GM23338 (cell line): ENCODE data around the gene CCL13. TPM values are rescaled to one million over a fixed set of nuclear protein-coding genes. Genes with fewer than 3 reads are reported as not detected.

Experiments
- ATAC-seq: fragments of 200-7000 bp; cut with Tn5 transposase; 3 replicates; pipeline ENCODE4 v1.9.1; 2020
- DNase-seq: peaks from one replicate; pipeline ENCODE4 v3.0.0-alpha.2; 2015; ENCODE audit warnings: low spot score
- H2AFZ ChIP-seq: fragments of 200-600 bp; sonication (generic); 2 replicates; pipeline ENCODE4 v1.8.0; 2016; ENCODE audit warnings: antibody characterized with exemption, mild to moderate bottlenecking, moderate library complexity
- H3F3A ChIP-seq: fragments of 200-600 bp; sonication (generic); replicated peaks from 2 replicates; pipeline ENCODE4 v1.8.0; 2017; ENCODE audit warnings: antibody characterized with exemption, mixed run types, low read depth
- H3K27ac ChIP-seq: fragments of 200-600 bp; sonication (generic); 2 replicates; pipeline ENCODE4 v1.6.1; 2016; ENCODE audit warnings: low read depth
- H3K27me3 ChIP-seq: fragments of 200-600 bp; sonication (generic); 2 replicates; pipeline ENCODE4 v1.8.0; 2016; ENCODE audit warnings: mild to moderate bottlenecking, mixed run types, moderate library complexity; ENCODE audit not compliant: insufficient read depth
- H3K36me3 ChIP-seq: fragments of 200-600 bp; sonication (generic); 2 replicates; pipeline ENCODE4 v1.8.0; 2016; ENCODE audit warnings: mild to moderate bottlenecking; ENCODE audit not compliant: insufficient read depth
- H3K4me1 ChIP-seq: fragments of 200-600 bp; sonication (generic); 2 replicates; pipeline ENCODE4 v1.8.0; 2016; ENCODE audit warnings: mild to moderate bottlenecking, moderate library complexity; ENCODE audit not compliant: insufficient read depth
- H3K4me2 ChIP-seq: fragments of 200-600 bp; sonication (generic); 2 replicates; pipeline ENCODE4 v1.7.1; 2017; ENCODE audit warnings: mixed run types
- H3K4me3 ChIP-seq: fragments of 200-600 bp; sonication (generic); 2 replicates; pipeline ENCODE4 v1.6.1; 2016; ENCODE audit warnings: mixed run types
- H3K79me2 ChIP-seq: fragments of 200-600 bp; sonication (generic); replicated peaks from 2 replicates; pipeline ENCODE4 v1.8.0; 2017; ENCODE audit warnings: mild to moderate bottlenecking; ENCODE audit not compliant: insufficient read depth
- H3K9me2 ChIP-seq: fragments of 200-600 bp; sonication (generic); 2 replicates; pipeline ENCODE4 v1.8.0; 2017; ENCODE audit not compliant: insufficient read depth
- H4K20me1 ChIP-seq: fragments of 200-600 bp; sonication (generic); replicated peaks from 2 replicates; pipeline ENCODE4 v1.8.0; 2017; ENCODE audit warnings: mild to moderate bottlenecking; ENCODE audit not compliant: insufficient read depth
- H3K27ac Mint-ChIP-seq: 2 replicates; pipeline ENCODE4 v1.8.0; 2020; ENCODE audit warnings: inconsistent platforms, mild to moderate bottlenecking, moderate library complexity, mixed read lengths
- H3K27me3 Mint-ChIP-seq: 3 replicates; pipeline ENCODE4 v1.8.0; 2022; ENCODE audit warnings: low read depth, mild to moderate bottlenecking, moderate library complexity, mixed read lengths, inconsistent platforms; ENCODE audit not compliant: insufficient read depth, poor library complexity
- H3K36me3 Mint-ChIP-seq: 3 replicates; pipeline ENCODE4 v1.8.0; 2021; ENCODE audit warnings: low read depth, mild to moderate bottlenecking, inconsistent platforms, moderate library complexity, mixed read lengths
- H3K4me1 Mint-ChIP-seq: 3 replicates; pipeline ENCODE4 v1.8.0; 2020; ENCODE audit warnings: mild to moderate bottlenecking, inconsistent platforms, mixed read lengths
- H3K4me3 Mint-ChIP-seq: 3 replicates; pipeline ENCODE4 v1.8.0; 2021; ENCODE audit warnings: moderate library complexity, mild to moderate bottlenecking, inconsistent platforms, mixed read lengths
- H3K9me3 Mint-ChIP-seq: 3 replicates; pipeline ENCODE4 v1.8.0; 2020; ENCODE audit warnings: moderate library complexity, mild to moderate bottlenecking, inconsistent platforms, mixed read lengths
- CREB1 ChIP-seq: fragments of 250-450 bp; sonication (Bioruptor Pico); IDR thresholded peaks from 2 replicates; pipeline ENCODE4 v1.5.0; 2020; ENCODE audit warnings: low read depth, mild to moderate bottlenecking, moderate library complexity
- CTCF ChIP-seq, 2 experiments: fragments of 200-600 bp in 1 of 2; sonication (generic) in 1 of 2; conservative IDR thresholded peaks; 2 replicates each; pipeline versions ENCODE4 v1.5.1 to v1.6.1; 2016 to 2017; ENCODE audit warnings: antibody characterized with exemption in 2 of 2, low read depth in 2 of 2, mild to moderate bottlenecking in 2 of 2, moderate library complexity in 1 of 2
- ETS1 ChIP-seq: IDR thresholded peaks from 2 replicates; pipeline ENCODE4 v1.6.1; 2016; ENCODE audit warnings: antibody characterized with exemption
- EZH2 ChIP-seq: fragments of 200-600 bp; sonication (generic); IDR thresholded peaks from one replicate; pipeline ENCODE4 v1.8.0; 2017; ENCODE audit warnings: antibody characterized with exemption, mild to moderate bottlenecking, low read depth; ENCODE audit not compliant: unreplicated experiment
- EZH2phosphoT487 ChIP-seq: fragments of 200-600 bp; sonication (generic); IDR thresholded peaks from one replicate; pipeline ENCODE4 v1.8.1; 2018; ENCODE audit warnings: antibody characterized with exemption; ENCODE audit not compliant: unreplicated experiment
- JUNB ChIP-seq: IDR thresholded peaks from one replicate; pipeline ENCODE4 v1.6.1; 2016; ENCODE audit warnings: antibody characterized with exemption; ENCODE audit not compliant: unreplicated experiment
- NANOG ChIP-seq: IDR thresholded peaks from 2 replicates; pipeline ENCODE4 v1.6.1; 2016; ENCODE audit warnings: antibody characterized with exemption, borderline replicate concordance
- POLR2AphosphoS5 ChIP-seq: IDR thresholded peaks from 2 replicates; pipeline ENCODE4 v1.6.1; 2016; ENCODE audit warnings: antibody characterized with exemption, low read depth
- STAT1 ChIP-seq: IDR thresholded peaks from one replicate; pipeline ENCODE4 v1.6.1; 2016; ENCODE audit warnings: antibody characterized with exemption; ENCODE audit not compliant: unreplicated experiment
- ZNF114 ChIP-seq: fragments of 250-450 bp; sonication (Bioruptor Pico); IDR thresholded peaks from 2 replicates; pipeline ENCODE4 v1.5.0; 2020; ENCODE audit warnings: mild to moderate bottlenecking, moderate library complexity
- ZNF331 ChIP-seq: fragments of 250-450 bp; sonication (Bioruptor Pico); IDR thresholded peaks from 2 replicates; pipeline ENCODE4 v1.5.0; 2020; ENCODE audit warnings: low read depth, mild to moderate bottlenecking, moderate library complexity
- polyA plus RNA-seq: library from polyadenylated mRNA; unstranded; fragments of >200 nt; fragmentation: Nextera tagmentation; extraction: Ambion mirVana; gene quantifications from 2 replicates; pipeline ENCODE4 v1.2.1, GENCODE V29; 2016
- total RNA-seq: library from RNA; depleted of rRNA; stranded (reverse); fragments of >200 nt; shearing (Covaris generic); gene quantifications from 2 replicates; pipeline ENCODE4 v1.2.3, GENCODE V29; 2014
- TF ChIP-seq, protein P1 (sequence below): fragments of 250-450 bp; sonication (Bioruptor Pico); IDR thresholded peaks from 2 replicates; pipeline ENCODE4 v1.5.0; 2020; ENCODE audit warnings: mild to moderate bottlenecking, moderate library complexity

CCL13 gene
- total and polyA plus RNA-seq, 2 experiments from 2014 or later: not detected

DNA sequence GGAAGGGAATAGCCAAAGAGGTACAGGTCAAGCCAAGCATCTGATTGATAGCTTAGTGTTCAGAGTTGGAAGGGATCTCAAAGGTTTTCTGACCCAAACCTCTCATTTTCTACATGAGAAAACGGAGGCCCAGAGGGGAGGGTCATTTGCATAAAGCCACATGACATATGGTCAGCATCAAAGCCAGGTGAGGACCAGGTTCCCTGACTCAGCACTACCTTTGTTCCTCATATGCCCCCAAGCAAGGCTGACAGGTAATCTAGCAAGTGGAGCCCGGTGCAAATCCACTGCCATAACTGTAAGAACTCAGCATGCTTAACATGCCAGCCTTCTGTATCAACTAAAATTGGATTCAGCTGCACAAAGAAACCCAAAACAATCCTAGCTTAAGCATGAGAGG lies 35.0 kb downstream of the CCL13 start:
- H3K27me3 ChIP-seq: no peaks in the 10 kb centered on the region
- ATAC-seq (no peak), DNase-seq (no peak)
- TF ChIP-seq EZH2: no peak
- no peak for TF ChIP-seq EZH2phosphoT487
- no peak for TF ChIP-seq NANOG
- no peak for TF ChIP-seq STAT1
- no peak for TF ChIP-seq JUNB
- no peak for TF ChIP-seq ZNF331 (CRISPR knock-in tag)
- TF ChIP-seq ETS1: no peak
- TF ChIP-seq, protein P1, sequence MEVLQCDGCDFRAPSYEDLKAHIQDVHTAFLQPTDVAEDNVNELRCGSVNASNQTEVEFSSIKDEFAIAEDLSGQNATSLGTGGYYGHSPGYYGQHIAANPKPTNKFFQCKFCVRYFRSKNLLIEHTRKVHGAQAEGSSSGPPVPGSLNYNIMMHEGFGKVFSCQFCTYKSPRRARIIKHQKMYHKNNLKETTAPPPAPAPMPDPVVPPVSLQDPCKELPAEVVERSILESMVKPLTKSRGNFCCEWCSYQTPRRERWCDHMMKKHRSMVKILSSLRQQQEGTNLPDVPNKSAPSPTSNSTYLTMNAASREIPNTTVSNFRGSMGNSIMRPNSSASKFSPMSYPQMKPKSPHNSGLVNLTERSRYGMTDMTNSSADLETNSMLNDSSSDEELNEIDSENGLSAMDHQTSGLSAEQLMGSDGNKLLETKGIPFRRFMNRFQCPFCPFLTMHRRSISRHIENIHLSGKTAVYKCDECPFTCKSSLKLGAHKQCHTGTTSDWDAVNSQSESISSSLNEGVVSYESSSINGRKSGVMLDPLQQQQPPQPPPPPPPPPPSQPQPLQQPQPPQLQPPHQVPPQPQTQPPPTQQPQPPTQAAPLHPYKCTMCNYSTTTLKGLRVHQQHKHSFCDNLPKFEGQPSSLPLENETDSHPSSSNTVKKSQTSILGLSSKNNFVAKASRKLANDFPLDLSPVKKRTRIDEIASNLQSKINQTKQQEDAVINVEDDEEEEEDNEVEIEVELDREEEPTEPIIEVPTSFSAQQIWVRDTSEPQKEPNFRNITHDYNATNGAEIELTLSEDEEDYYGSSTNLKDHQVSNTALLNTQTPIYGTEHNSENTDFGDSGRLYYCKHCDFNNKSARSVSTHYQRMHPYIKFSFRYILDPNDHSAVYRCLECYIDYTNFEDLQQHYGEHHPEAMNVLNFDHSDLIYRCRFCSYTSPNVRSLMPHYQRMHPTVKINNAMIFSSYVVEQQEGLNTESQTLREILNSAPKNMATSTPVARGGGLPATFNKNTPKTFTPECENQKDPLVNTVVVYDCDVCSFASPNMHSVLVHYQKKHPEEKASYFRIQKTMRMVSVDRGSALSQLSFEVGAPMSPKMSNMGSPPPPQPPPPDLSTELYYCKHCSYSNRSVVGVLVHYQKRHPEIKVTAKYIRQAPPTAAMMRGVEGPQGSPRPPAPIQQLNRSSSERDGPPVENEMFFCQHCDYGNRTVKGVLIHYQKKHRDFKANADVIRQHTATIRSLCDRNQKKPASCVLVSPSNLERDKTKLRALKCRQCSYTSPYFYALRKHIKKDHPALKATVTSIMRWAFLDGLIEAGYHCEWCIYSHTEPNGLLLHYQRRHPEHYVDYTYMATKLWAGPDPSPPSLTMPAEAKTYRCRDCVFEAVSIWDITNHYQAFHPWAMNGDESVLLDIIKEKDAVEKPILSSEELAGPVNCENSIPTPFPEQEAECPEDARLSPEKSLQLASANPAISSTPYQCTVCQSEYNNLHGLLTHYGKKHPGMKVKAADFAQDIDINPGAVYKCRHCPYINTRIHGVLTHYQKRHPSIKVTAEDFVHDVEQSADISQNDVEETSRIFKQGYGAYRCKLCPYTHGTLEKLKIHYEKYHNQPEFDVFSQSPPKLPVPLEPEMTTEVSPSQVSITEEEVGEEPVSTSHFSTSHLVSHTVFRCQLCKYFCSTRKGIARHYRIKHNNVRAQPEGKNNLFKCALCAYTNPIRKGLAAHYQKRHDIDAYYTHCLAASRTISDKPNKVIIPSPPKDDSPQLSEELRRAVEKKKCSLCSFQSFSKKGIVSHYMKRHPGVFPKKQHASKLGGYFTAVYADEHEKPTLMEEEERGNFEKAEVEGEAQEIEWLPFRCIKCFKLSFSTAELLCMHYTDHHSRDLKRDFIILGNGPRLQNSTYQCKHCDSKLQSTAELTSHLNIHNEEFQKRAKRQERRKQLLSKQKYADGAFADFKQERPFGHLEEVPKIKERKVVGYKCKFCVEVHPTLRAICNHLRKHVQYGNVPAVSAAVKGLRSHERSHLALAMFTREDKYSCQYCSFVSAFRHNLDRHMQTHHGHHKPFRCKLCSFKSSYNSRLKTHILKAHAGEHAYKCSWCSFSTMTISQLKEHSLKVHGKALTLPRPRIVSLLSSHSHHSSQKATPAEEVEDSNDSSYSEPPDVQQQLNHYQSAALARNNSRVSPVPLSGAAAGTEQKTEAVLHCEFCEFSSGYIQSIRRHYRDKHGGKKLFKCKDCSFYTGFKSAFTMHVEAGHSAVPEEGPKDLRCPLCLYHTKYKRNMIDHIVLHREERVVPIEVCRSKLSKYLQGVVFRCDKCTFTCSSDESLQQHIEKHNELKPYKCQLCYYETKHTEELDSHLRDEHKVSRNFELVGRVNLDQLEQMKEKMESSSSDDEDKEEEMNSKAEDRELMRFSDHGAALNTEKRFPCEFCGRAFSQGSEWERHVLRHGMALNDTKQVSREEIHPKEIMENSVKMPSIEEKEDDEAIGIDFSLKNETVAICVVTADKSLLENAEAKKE (CRISPR knock-in tag): no peak
- TF ChIP-seq ZNF114: no peak
- no peak for TF ChIP-seq CTCF (conservative IDR thresholded peaks at IDR 0.05; ENCODE audit: low read depth in 2 of 2)
- TF ChIP-seq POLR2AphosphoS5: no peak
- no peak for TF ChIP-seq CREB1 (CRISPR knock-in tag)
- Mint-ChIP-seq H3K9me3 (no peaks in the 10 kb centered on the region), H3K27ac (no peak overlapping the region), H3K36me3 (no peaks in the 10 kb centered on the region), H3K27me3 (no peaks in the 10 kb centered on the region), H3K4me3 (no peak overlapping the region), H3K4me1 (peaks cover 2% of the 10 kb centered on the region; the same call in 2 of the 3 replicates)
- no peaks in the 10 kb centered on the region for H4K20me1 ChIP-seq
- no peaks in the 10 kb centered on the region for H3K36me3 ChIP-seq
- H3K4me3 ChIP-seq: no peak overlapping the region
- H3K9me2 ChIP-seq: peaks cover 14% of the 10 kb centered on the region
- no peak overlapping the region for H3K4me2 ChIP-seq
- no peaks in the 10 kb centered on the region for H3K79me2 ChIP-seq
- H3F3A ChIP-seq: no peaks in the 10 kb centered on the region
- H3K27ac ChIP-seq: no peak overlapping the region
- peaks cover 1% of the 10 kb centered on the region; the same call in 1 of the 2 replicates for H3K4me1 ChIP-seq
- no peak overlapping the region for H2AFZ ChIP-seq
